ENCODE results near the gene ANKS3. TPM values are rescaled to one million over a fixed set of nuclear protein-coding genes. Genes with fewer than 3 reads are reported as not detected.
"Not testable (repeated sequence)": the region's sequence is repeated elsewhere in the genome, so short reads cannot be mapped to it uniquely, and the experiment has no call there.

ANKS3 gene
- polyA plus RNA-seq, 1 of the 3 experiments (the other 2 are of a cell fraction): 42.2 TPM

GRCh38 chr16:4652561-4652960, 81.5 kb downstream of the ANKS3 start (continued):
- TF ChIP-seq, protein P1, sequence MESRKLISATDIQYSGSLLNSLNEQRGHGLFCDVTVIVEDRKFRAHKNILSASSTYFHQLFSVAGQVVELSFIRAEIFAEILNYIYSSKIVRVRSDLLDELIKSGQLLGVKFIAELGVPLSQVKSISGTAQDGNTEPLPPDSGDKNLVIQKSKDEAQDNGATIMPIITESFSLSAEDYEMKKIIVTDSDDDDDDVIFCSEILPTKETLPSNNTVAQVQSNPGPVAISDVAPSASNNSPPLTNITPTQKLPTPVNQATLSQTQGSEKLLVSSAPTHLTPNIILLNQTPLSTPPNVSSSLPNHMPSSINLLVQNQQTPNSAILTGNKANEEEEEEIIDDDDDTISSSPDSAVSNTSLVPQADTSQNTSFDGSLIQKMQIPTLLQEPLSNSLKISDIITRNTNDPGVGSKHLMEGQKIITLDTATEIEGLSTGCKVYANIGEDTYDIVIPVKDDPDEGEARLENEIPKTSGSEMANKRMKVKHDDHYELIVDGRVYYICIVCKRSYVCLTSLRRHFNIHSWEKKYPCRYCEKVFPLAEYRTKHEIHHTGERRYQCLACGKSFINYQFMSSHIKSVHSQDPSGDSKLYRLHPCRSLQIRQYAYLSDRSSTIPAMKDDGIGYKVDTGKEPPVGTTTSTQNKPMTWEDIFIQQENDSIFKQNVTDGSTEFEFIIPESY (IDR thresholded peaks at IDR 0.05; ENCODE audit: borderline replicate concordance, low read depth): no peak
- TF ChIP-seq FOXM1 (IDR thresholded peaks at IDR 0.05; ENCODE audit: low read depth): no peak

DNA sequence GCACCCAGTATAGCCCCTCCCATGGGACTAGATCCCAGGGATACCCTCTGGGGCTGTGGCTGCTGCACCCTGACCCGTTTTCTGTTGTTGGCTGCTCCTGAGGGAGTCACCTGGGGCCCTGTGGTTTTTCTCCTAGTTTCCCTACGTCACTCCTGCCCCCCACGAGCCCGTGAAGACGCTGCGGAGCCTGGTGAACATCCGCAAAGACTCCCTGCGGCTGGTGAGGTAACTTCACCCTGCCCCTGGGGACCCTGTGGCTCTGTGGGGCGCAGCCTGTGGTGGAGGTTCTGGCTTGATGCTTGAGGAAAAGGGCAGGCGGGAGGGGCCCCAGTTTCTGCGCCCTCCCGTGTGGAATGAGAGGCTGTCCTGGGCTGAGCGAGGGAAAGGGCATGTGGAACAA, 82.2 kb downstream of the ANKS3 start:
- H3K79me2 ChIP-seq (ENCODE audit: insufficient read depth): peaks cover 30% of the 10 kb centered on the region
- no peaks in the 10 kb centered on the region for H3K4me1 ChIP-seq (ENCODE audit: control insufficient read depth in 1 of 2, insufficient read depth in 2 of 2, low read depth in 1 of 2, low read length in 1 of 2)
- H3F3A ChIP-seq (replicated peaks; ENCODE audit: insufficient read depth): no peaks in the 10 kb centered on the region
- H2AFZ ChIP-seq (ENCODE audit: low read depth): no peak overlapping the region
- DNase-seq: no peak
- TF ChIP-seq, protein P2, sequence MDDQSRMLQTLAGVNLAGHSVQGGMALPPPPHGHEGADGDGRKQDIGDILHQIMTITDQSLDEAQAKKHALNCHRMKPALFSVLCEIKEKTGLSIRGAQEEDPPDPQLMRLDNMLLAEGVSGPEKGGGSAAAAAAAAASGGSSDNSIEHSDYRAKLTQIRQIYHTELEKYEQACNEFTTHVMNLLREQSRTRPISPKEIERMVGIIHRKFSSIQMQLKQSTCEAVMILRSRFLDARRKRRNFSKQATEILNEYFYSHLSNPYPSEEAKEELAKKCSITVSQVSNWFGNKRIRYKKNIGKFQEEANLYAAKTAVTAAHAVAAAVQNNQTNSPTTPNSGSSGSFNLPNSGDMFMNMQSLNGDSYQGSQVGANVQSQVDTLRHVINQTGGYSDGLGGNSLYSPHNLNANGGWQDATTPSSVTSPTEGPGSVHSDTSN (IDR thresholded peaks at IDR 0.05): no peak
- TF ChIP-seq RAD21 (IDR thresholded peaks at IDR 0.05; ENCODE audit: low read length) (no peak), ELF1 (IDR thresholded peaks at IDR 0.05) (no peak), TCF12 (IDR thresholded peaks at IDR 0.05) (no peak), YY1 (IDR thresholded peaks at IDR 0.05; ENCODE audit: low read depth) (no peak), CHD2 (IDR thresholded peaks at IDR 0.05; ENCODE audit: low read length, partially characterized antibody) (no peak)
- peaks cover 29% of the 10 kb centered on the region for H4K20me1 ChIP-seq (ENCODE audit: insufficient read depth)
- H3K4me2 ChIP-seq: no peak overlapping the region
- H3K9me3 ChIP-seq: no peaks in the 10 kb centered on the region
- ChIA-PET POLR2A (no interaction called here), CTCF (interaction anchor here (0.8 to 2.8 kb wide), 6 partner anchors 9 to 67 kb away, joined by 3 to 16 read pairs (median 5); partner anchors contain the start of gene MGRN1)
- H3K9me2 ChIP-seq: no peaks in the 10 kb centered on the region
- peaks cover 16 to 36% of the 10 kb centered on the region in 2 experiments for H3K36me3 ChIP-seq (replicated peaks in 1 of 2; ENCODE audit: control insufficient read depth in 1 of 2, insufficient read depth in 2 of 2, low read length in 1 of 2)
- H3K27me3 ChIP-seq (ENCODE audit: insufficient read depth): no peaks in the 10 kb centered on the region
- H3K9ac ChIP-seq: no peak overlapping the region
- H3K27ac ChIP-seq (ENCODE audit: low read depth in 2 of 2, low read length in 1 of 2): no peak overlapping the region
- no peak overlapping the region for H3K4me3 ChIP-seq (ENCODE audit: low read depth in 2 of 2, low read length in 1 of 2)
- WGBS (ENCODE audit: low lambda C conversion rate): 95% methylated on average over 13 of the region's 13 CpGs

- H4K20me1 ChIP-seq (ENCODE audit: insufficient read depth): peaks cover 40% of the 10 kb centered on the region
- H3K79me2 ChIP-seq (ENCODE audit: insufficient read depth): peaks cover 42% of the 10 kb centered on the region
These were observed 83.5 kb downstream of the ANKS3 start for GRCh38 chr16:4650443-4651074.

More at GRCh38 chr16:4650443-4651074, 83.5 kb downstream of the ANKS3 start:
- H3K27ac ChIP-seq (ENCODE audit: low read depth in 2 of 2, low read length in 1 of 2); H3K4me2 ChIP-seq; H3K9me3 ChIP-seq; H3K9me2 ChIP-seq; H3K4me3 ChIP-seq (ENCODE audit: low read depth in 2 of 2, low read length in 1 of 2); H3K4me1 ChIP-seq (ENCODE audit: control insufficient read depth in 1 of 2, insufficient read depth in 2 of 2, low read depth in 1 of 2, low read length in 1 of 2); H2AFZ ChIP-seq (ENCODE audit: low read depth); H3F3A ChIP-seq (replicated peaks; ENCODE audit: insufficient read depth); POLR2A ChIA-PET; H3K27me3 ChIP-seq (ENCODE audit: insufficient read depth); H3K9ac ChIP-seq: not testable (repeated sequence)
- H3K36me3 ChIP-seq (replicated peaks in 1 of 2; ENCODE audit: control insufficient read depth in 1 of 2, insufficient read depth in 2 of 2, low read length in 1 of 2): peaks cover 12 to 29% of the 10 kb centered on the region in 2 experiments
- TF ChIP-seq RAD21 (IDR thresholded peaks at IDR 0.05; ENCODE audit: low read length) (peak; percentile 33), CTCF (IDR thresholded peaks at IDR 0.05) (peak; percentile 78), NFIC (IDR thresholded peaks at IDR 0.05; ENCODE audit: borderline replicate concordance) (peak; percentile 39)
- WGBS (ENCODE audit: low lambda C conversion rate): 95% methylated on average over 12 of the region's 15 CpGs
- CTCF ChIA-PET: interaction anchor here (0.6 to 2.8 kb wide), 9 partner anchors 10 to 44 kb away, joined by 3 to 16 read pairs (median 4); partner anchors contain the start of gene MGRN1
- peak; percentile 86 for DNase-seq
